ENCODE results near the gene HOXC11. TPM values are rescaled to one million over a fixed set of nuclear protein-coding genes. Genes with fewer than 3 reads are reported as not detected.

The HOXC11 gene
- total RNA-seq, 1 experiment from 2014 or later = 1.7 TPM

- DNase-seq (ENCODE audit: low read depth) = no peak
These were observed 24.5 kb downstream of the HOXC11 start for GRCh38 chr12:53997204-53998109.

GRCh38 chr12:53998110-53998899 is 25.4 kb downstream of the HOXC11 start:
- DNase-seq (ENCODE audit: low read depth) = no peak

GRCh38 chr12:53998900-53999236 is 25.9 kb downstream of the HOXC11 start:
- no peak for DNase-seq (ENCODE audit: low read depth)

DNA sequence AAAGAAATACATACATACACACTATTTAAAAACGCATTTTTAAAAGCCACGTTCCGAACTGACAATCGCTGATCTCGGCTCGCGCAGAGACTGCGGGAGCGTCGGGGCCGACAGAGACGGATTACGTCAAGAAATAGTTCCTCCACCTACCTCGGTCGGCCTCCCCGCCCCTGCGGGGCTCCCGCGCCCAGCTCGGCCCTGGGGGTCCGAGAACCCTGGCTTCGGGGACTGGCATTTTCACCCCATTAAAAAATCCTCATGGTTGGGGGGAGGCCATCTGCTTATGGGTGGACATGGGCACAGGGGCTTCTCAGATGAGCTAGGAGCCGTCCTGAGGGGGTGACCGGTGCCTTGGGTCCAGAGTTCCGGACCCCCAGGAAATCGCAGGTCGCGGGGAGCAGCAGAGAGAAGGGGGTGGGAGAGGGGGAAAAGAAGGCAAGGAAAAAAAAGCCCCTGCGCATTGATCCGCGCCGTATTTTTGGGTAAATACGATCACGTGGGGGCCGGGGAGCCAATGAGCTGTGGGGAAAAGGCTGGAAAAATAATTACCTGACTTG is 26.7 kb downstream of the HOXC11 start:
- peak; percentile 77 for DNase-seq (ENCODE audit: low read depth)

DNA sequence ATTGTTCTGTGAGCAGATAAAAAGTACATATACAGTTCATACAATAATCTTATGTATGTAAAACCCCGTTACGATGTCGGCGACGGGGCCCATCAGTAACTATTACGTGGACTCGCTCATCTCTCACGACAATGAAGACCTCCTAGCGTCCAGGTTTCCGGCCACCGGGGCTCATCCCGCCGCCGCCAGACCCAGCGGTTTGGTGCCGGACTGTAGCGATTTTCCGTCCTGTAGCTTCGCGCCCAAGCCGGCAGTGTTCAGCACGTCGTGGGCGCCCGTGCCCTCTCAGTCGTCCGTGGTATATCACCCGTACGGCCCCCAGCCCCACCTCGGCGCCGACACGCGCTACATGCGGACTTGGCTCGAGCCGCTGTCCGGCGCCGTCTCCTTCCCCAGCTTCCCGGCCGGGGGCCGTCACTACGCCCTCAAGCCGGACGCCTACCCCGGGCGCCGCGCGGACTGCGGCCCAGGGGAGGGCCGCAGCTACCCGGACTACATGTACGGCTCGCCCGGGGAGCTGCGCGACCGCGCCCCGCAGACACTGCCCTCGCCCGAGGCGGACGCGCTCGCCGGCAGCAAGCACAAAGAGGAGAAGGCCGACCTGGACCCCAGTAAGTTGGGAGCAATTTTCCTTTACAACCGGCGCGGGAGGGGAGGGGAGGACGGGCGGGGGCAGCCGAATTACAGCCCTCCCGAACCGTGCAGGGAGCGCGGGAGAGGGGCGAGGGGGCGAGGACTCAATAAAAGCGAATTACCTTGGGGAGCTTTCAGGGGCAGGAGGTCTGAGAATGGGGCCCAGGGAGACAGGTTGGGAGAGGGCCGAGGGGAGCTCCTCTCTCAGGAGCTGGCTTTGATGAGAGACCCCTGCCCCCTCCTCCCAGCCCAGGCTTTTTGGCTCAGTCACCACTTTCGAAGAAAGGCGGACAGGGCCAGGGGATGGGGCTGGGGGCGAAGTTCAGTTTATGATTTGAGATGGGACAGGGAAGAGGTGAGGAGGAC is 27.5 kb downstream of the HOXC11 start, which contains the start of gene HOXC9:
Gene HOXC9 (plus strand): TSS at position 46 of the 999 bp plus-strand sequence. CDS start 28 bp downstream, at position 74.
- DNase-seq (ENCODE audit: low read depth) = peak; percentile 52

- DNase-seq (ENCODE audit: low read depth) = no peak
These were observed 28.6 kb downstream of the HOXC11 start for GRCh38 chr12:54001283-54002187.

DNA sequence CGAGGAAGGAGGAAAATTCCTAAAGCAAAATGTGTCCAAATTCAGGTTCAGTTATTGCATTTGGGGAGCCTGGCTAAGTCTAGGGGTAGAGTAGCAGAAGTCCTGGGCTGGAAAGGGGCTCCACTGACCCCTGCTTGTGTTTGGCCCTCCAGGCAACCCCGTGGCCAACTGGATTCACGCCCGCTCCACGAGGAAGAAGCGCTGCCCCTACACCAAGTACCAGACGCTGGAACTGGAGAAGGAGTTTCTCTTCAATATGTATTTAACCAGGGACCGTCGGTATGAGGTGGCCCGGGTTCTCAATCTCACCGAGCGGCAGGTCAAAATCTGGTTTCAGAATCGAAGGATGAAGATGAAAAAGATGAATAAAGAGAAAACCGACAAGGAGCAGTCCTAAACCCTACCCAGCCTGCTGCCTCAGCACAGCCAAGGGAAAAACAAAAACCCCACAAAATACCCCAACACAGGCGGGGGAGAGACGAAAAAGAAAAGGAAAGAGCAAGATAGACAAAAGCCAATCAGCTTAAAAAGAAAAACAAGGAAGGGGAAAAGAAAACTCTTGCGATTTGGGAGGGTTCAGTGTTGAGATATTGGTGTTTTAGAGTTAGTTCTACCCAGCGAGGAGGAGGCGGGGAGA is 29.5 kb downstream of the HOXC11 start:
- no peak for DNase-seq (ENCODE audit: low read depth)

DNA sequence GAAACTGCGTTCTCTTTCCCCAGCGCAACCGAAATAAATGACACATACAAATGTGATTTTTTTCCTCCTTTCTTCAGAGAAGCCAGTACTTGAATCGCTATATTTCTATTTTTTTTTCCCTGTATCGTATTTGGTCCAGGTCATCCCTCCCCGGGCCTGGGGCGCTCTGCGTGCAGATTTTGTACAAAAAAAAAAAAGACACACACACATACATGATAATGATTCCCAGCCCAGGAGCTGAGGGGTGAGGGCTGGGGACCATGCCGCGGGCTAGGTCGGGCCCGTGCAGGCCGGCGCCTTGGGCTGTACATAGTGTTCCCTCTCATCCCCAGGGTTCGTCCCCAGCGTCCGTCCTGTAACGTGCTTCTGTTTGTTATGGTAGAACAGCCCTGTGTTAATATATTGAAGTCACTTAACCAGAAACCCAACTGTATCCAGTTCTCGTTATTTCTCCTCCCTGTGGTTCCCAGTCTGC is 30.0 kb downstream of the HOXC11 start:
- DNase-seq (ENCODE audit: low read depth) = no peak

DNA sequence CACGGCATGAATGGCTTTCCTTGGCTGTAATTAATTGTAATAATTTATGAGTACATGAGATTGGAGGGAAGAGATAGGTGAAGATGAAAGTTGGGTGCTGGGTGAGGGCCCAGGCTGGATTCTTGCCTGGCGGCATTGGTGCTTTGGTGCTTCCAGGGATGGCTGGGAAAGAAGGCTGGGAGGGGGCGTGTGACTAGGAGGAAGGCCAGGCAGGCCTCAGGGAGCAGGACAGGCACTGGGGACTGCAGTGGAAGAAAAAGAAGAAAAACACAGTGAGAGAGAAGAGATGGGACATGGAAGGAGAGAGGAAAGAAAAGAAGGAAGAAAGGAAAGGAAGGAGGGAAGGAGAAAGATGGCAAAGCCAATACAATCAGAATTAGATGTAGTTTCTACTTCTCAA is 30.7 kb downstream of the HOXC11 start:
- no peak for DNase-seq (ENCODE audit: low read depth)

GRCh38 chr12:54004063-54004840 is 31.3 kb downstream of the HOXC11 start:
- DNase-seq (ENCODE audit: low read depth) = peak; percentile 30

DNA sequence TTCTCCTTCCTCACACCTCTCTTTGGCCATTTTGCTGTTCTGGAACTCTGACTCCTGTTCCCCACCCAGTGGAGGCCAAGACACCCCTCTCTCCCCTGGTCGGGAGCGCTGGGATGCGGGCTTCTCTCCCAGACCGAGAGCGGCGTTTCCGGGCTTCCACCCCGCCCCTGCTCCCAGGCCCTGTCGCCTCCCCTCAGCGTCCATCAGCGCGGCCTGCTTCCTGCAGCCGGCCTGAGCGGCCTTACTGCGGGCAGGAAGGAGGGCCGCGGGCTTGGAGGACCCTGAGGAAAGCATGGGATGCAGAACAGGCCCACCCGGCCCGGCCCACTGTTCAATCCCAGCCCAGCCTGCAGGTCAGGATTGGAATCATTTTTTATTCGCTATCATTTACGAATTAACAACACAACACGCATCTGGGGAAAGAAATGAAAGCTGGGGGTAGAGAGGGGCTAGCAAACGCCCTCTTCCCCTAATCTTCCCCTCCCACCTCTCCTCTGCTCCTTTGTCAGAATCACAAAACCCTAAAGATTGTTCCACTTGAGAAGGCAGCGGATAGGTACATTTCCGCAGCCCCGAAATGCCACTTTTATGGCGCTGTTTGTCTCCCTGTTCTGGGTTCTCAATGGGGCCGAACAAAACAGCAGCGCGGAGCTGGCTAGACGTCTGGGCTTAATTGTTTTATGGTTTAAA is 32.1 kb downstream of the HOXC11 start:
- no peak for DNase-seq (ENCODE audit: low read depth)

DNA sequence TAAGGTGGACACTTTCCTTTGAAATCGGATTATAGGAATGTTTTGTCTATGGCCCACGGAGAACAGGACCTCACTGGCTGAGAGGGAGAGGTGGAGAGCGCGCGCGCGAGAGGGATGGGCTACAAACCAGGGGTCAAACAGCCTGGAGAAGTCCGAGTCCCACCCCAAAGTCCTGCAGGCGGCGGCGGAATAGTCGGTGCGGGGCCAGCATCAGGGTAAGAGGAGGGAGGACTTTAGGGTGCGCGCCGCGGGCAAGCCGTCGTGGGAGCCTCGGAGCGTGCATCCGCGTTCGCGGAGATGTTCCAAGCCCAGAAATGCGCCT is 32.6 kb downstream of the HOXC11 start:
- DNase-seq (ENCODE audit: low read depth) = no peak

GRCh38 chr12:54005853-54006558 is 33.1 kb downstream of the HOXC11 start:
- DNase-seq (ENCODE audit: low read depth) = peak; percentile 78

DNA sequence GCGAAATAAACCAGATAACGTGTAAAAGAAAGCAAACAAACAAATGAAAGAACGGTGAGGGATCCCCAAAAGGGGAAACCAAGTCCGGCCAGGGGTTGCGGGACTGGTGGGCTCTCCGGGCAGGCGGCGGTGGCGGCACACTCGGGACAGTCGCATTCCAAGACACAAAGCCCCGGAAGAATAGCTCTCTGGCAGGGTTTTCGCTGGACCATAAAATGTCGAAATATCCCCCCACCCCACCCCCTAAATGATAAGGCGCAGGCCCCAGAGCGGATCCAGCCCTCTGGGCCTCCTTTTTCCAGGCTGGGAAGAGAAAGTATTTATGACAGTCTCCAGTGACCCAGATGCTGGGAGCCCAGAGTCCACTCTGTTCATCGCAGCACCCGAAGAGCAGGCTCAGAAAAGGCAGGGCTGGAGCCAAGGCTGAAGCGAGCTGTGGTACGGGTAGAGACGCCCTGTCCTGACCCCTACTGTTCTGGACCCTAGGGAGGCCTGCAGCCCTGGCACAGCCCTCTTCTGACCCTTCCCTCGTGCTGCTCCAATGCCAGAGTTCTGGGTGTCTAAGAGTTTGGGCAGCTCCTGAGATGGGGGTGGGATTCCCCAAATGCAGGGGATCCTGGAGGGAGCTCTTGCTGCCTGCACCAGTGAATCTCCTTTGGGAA is 33.8 kb downstream of the HOXC11 start:
- no peak for DNase-seq (ENCODE audit: low read depth)

DNA sequence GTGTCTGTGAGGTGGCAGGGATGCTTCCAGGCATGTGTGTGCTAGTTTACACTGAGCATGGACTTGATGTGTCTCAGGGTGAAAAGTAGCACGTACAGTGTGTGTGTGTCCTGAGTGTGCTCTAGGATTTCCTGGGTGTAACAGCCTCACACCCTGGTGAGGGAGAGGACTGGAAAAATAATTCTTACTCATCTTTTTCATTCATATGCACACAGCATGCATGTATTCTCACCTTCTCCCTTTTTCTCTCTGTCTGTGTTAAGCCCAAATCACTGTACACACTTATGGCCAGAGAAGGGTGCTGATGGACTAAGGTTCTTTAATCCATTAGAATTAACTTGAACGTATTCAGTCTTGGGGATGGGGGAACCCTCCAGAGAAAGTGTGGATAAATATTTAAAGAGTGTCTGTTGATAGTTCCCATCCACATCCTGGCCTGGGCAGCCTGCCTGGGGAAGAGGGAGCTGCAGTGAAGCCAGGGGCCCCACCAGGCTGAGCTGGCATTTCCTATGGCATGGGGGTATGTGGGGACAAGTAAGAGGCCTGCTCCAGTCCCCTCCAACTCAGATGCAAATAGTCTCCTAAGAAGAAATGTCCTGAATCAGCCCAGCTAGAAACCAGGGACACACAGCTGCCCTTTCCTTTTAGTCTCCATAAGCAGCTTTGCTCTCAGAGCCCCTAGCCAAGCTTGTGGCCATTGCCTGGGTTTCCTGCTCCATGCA is 34.8 kb downstream of the HOXC11 start:
- no peak for DNase-seq (ENCODE audit: low read depth)

GRCh38 chr12:54008260-54008552 is 35.3 kb downstream of the HOXC11 start:
- no peak for DNase-seq (ENCODE audit: low read depth)
